Uterus (tissue), 4 donors: ENCODE data around the gene RER1. TPM values are rescaled to one million over a fixed set of nuclear protein-coding genes. Genes with fewer than 3 reads are reported as not detected.

ENCODE experiments used
- DNase-seq, 2 donors: peaks; one replicate each; pipeline ENCODE4 v3.0.0-alpha.2; 2019 to 2020
- H3K27ac ChIP-seq, 2 donors: fragments of 200-600 bp; sonication (generic); 1 replicate in 1 of 2; 2 replicates in 1 of 2; pipeline ENCODE4 v1.5.1; 2016 to 2018
- H3K27me3 ChIP-seq, 2 donors: fragments of 200-600 bp; sonication (generic); one replicate each; pipeline ENCODE4 v1.5.1; 2018 to 2019; ENCODE audit warnings: control low read depth in 1 of 2
- H3K36me3 ChIP-seq, 2 donors: fragments of 200-600 bp; sonication (generic); one replicate each; pipeline ENCODE4 v1.5.1; 2019; ENCODE audit warnings: control low read depth in 1 of 2
- H3K4me1 ChIP-seq, 2 donors: fragments of 200-600 bp; sonication (generic); one replicate each; pipeline ENCODE4 v1.5.1; 2018 to 2019; ENCODE audit warnings: control low read depth in 1 of 2
- H3K4me3 ChIP-seq, 2 donors: fragments of 200-600 bp; sonication (generic); 1 replicate in 1 of 2; 2 replicates in 1 of 2; pipeline ENCODE4 v1.5.1; 2018 to 2019; ENCODE audit warnings: mild to moderate bottlenecking in 1 of 2
- H3K9me3 ChIP-seq, 2 donors: fragments of 200-600 bp; sonication (generic); one replicate each; pipeline ENCODE4 v1.5.1; 2019; ENCODE audit warnings: control low read depth in 1 of 2
- CTCF ChIP-seq, 4 experiments: fragments of 200-600 bp in 2 of 4; fragments of 450-650 bp in 2 of 4; sonication (generic) in 2 of 4; IDR thresholded peaks; one replicate each; pipeline ENCODE4 v1.5.1; 2016 to 2019; ENCODE audit warnings: antibody characterized with exemption in 4 of 4, mild to moderate bottlenecking in 2 of 4, moderate library complexity in 1 of 4
- POLR2A ChIP-seq, 2 donors: fragments of 450-650 bp; IDR thresholded peaks; one replicate each; pipeline ENCODE4 v1.6.1; 2016; ENCODE audit warnings: antibody characterized with exemption in 2 of 2, mild to moderate bottlenecking in 1 of 2, moderate library complexity in 1 of 2
- intact Hi-C: fragments of 100-400 bp; cut with DNase I; formaldehyde crosslinking; loops from one replicate; pipeline ENCODE4 v1.15.1; 2023; ENCODE audit warnings: low total_unique reads
- total RNA-seq, 4 donors: library from RNA; depleted of rRNA in 3 of 4; stranded (reverse); fragments of >200 nt in 3 of 4; gene quantifications; one replicate each; pipeline versions ENCODE4 v1.1.0 to v1.2.4, GENCODE V29; 2014 to 2023
- donor health status: DM: yes; HTN: yes; CAD: no.

RER1 gene
- total RNA-seq, 4 donors from 2014 or later, result 34.1 to 105 (median 57.3) TPM

GRCh38 chr1:2381741-2382620, 9.7 kb upstream of the RER1 start:
- H3K4me1 ChIP-seq, result peaks cover 4 to 9% of the 10 kb centered on the region in 2 donors
- peak; percentile 90 to 99 (median 98) for TF ChIP-seq CTCF (IDR thresholded peaks at IDR 0.05)
- no peak for TF ChIP-seq POLR2A (IDR thresholded peaks at IDR 0.05)
- no peaks in the 10 kb centered on the region for H3K9me3 ChIP-seq
- H3K36me3 ChIP-seq, result no peaks in the 10 kb centered on the region
- intact Hi-C loops, result loop anchor here (2.0 to 10.0 kb wide), 2 partner anchors 67 to 187 kb away; partner anchors contain the start of gene FAAP20
- H3K27ac ChIP-seq, result peak overlapping the region; percentile 55 to 57
- no peaks in the 10 kb centered on the region for H3K27me3 ChIP-seq
- H3K4me3 ChIP-seq, result no peak overlapping the region
- DNase-seq, result peak; percentile 82 to 88

GRCh38 chr1:2382621-2383361, 8.8 kb upstream of the RER1 start:
- H3K36me3 ChIP-seq, result no peaks in the 10 kb centered on the region
- H3K27ac ChIP-seq, result no peak overlapping the region
- H3K9me3 ChIP-seq, result no peaks in the 10 kb centered on the region
- H3K4me3 ChIP-seq, result no peak overlapping the region
- H3K4me1 ChIP-seq, result peaks cover 4 to 9% of the 10 kb centered on the region in 2 donors
- no peak for DNase-seq
- intact Hi-C loops, result loop anchor here (10.0 kb wide), 1 partner anchor 68 kb away; no protein-coding TSS in a partner anchor
- H3K27me3 ChIP-seq, result no peaks in the 10 kb centered on the region
- TF ChIP-seq CTCF (IDR thresholded peaks at IDR 0.05), result peak in 3 of 4 experiments; percentile 22 to 32 (median 32)
- TF ChIP-seq POLR2A (IDR thresholded peaks at IDR 0.05), result no peak

GRCh38 chr1:2383576-2383975, 8.1 kb upstream of the RER1 start:
- Histone ChIP-seq H3K36me3 (no peaks in the 10 kb centered on the region), H3K27ac (no peak overlapping the region)
- intact Hi-C loops, result loop anchor here (10.0 kb wide), 1 partner anchor 69 kb away; no protein-coding TSS in a partner anchor

GRCh38 chr1:2384130-2384860, 7.3 kb upstream of the RER1 start:
- H3K4me1 ChIP-seq, result peaks cover 4 to 9% of the 10 kb centered on the region in 2 donors
- TF ChIP-seq CTCF (IDR thresholded peaks at IDR 0.05) (no peak), POLR2A (IDR thresholded peaks at IDR 0.05) (no peak)
- intact Hi-C loops, result loop anchor here (10.0 kb wide), 1 partner anchor 69 kb away; no protein-coding TSS in a partner anchor
- H3K36me3 ChIP-seq, result no peaks in the 10 kb centered on the region
- DNase-seq, result no peak
- no peak overlapping the region for H3K4me3 ChIP-seq
- no peaks in the 10 kb centered on the region for H3K27me3 ChIP-seq
- H3K27ac ChIP-seq, result no peak overlapping the region
- no peaks in the 10 kb centered on the region for H3K9me3 ChIP-seq

More at GRCh38 chr1:2383576-2383975, 8.1 kb upstream of the RER1 start:
- TF ChIP-seq CTCF (IDR thresholded peaks at IDR 0.05), result no peak
- TF ChIP-seq POLR2A (IDR thresholded peaks at IDR 0.05), result no peak
- H3K4me3 ChIP-seq, result no peak overlapping the region
- H3K9me3 ChIP-seq, result no peaks in the 10 kb centered on the region
- H3K27me3 ChIP-seq, result no peaks in the 10 kb centered on the region
- DNase-seq, result peak in 1 of 2 donors; percentile 10
- peaks cover 4 to 9% of the 10 kb centered on the region in 2 donors for H3K4me1 ChIP-seq
